Endothelial cell of umbilical vein (primary cell): ENCODE data around the gene CPVL. TPM values are rescaled to one million over a fixed set of nuclear protein-coding genes. Genes with fewer than 3 reads are reported as not detected.

Source experiments
- BruUV-seq: library from RNA; stranded (reverse); fragments of 400-500 nt; replicated peaks from 2 replicates; lab custom pipeline; 2021; lab: Mats Ljungman, UMichigan
- CTCF ChIA-PET: fragments of 300-600, 350-600 bp; sonication (Branson Sonifier 250); formaldehyde crosslinking; loops from one replicate; lab custom pipeline; 2021; ENCODE audit warnings: antibody characterized with exemption, inconsistent platforms; lab: Charles Lee
- POLR2A ChIA-PET: fragments of 300-600, 350-600 bp; sonication (Branson Sonifier 250); formaldehyde crosslinking; loops from one replicate; lab custom pipeline; 2021; ENCODE audit warnings: antibody characterized with exemption, inconsistent platforms; lab: Charles Lee
- DNase-seq: peaks from one replicate; pipeline ENCODE4 v3.0.0-alpha.2; 2011; ENCODE audit warnings: low read depth, low spot score
- FAIRE-seq: peaks from 2 replicates; lab custom pipeline; 2011; peaks lifted over from hg19 to GRCh38; lab: Jason Lieb, UNC
- H2AFZ ChIP-seq: 2 replicates; pipeline ENCODE4 v1.6.0; 2012; ENCODE audit warnings: low read depth, low read length, control low read depth, inconsistent platforms
- H3K27ac ChIP-seq: 2 replicates; pipeline ENCODE4 v1.5.1; 2011; ENCODE audit warnings: low read depth, mild to moderate bottlenecking, control low read depth, low read length, moderate library complexity; ENCODE audit not compliant: insufficient read depth
- H3K27me3 ChIP-seq, 2 experiments: 2 replicates each; pipeline versions ENCODE4 v1.6.0 to v1.6.1; 2011; ENCODE audit warnings: low read length in 2 of 2, mixed read lengths in 1 of 2; ENCODE audit not compliant: control insufficient read depth in 2 of 2, insufficient read depth in 2 of 2
- H3K36me3 ChIP-seq, 2 experiments: 2 replicates in 1 of 2; 3 replicates in 1 of 2; pipeline ENCODE4 v1.5.1; 2011; ENCODE audit warnings: low read length in 2 of 2, mild to moderate bottlenecking in 1 of 2, moderate library complexity in 1 of 2; ENCODE audit not compliant: control insufficient read depth in 2 of 2, insufficient read depth in 2 of 2; ENCODE audit errors: extremely low read depth in 1 of 2
- H3K4me1 ChIP-seq: 3 replicates; pipeline ENCODE4 v1.5.1; 2011; ENCODE audit warnings: mild to moderate bottlenecking, low read length; ENCODE audit not compliant: control insufficient read depth, insufficient read depth; ENCODE audit errors: extremely low read depth
- H3K4me2 ChIP-seq: 2 replicates; pipeline ENCODE4 v1.6.1; 2011; ENCODE audit warnings: low read length, control low read depth, mixed read lengths; ENCODE audit not compliant: insufficient read depth
- H3K4me3 ChIP-seq, 3 experiments: fragments of 200-600 bp in 1 of 3; sonication (generic), shearing (Covaris generic) in 1 of 3; replicated peaks in 1 of 3; 2 replicates each; pipeline ENCODE4 v1.5.1; 2011 to 2016; ENCODE audit warnings: control low read depth in 3 of 3, low read length in 3 of 3, mild to moderate bottlenecking in 2 of 3, inconsistent platforms in 1 of 3, low read depth in 1 of 3, moderate library complexity in 1 of 3; ENCODE audit not compliant: insufficient read depth in 1 of 3
- H3K79me2 ChIP-seq: 2 replicates; pipeline ENCODE4 v1.6.0; 2012; ENCODE audit warnings: low read length, inconsistent platforms; ENCODE audit not compliant: control insufficient read depth, insufficient read depth
- H3K9ac ChIP-seq: replicated peaks from 2 replicates; pipeline ENCODE3; 2011; ENCODE audit warnings: low read length, control low read depth; ENCODE audit not compliant: insufficient read depth; ENCODE audit errors: extremely low read depth
- H3K9me1 ChIP-seq: replicated peaks from 3 replicates; pipeline ENCODE4 v1.6.0; 2011; ENCODE audit warnings: mild to moderate bottlenecking, low read length; ENCODE audit not compliant: control insufficient read depth, insufficient read depth; ENCODE audit errors: extremely low read depth
- H3K9me3 ChIP-seq: replicated peaks from 2 replicates; pipeline ENCODE4 v1.5.1; 2012; ENCODE audit warnings: low read length, inconsistent platforms; ENCODE audit not compliant: control insufficient read depth, insufficient read depth
- H4K20me1 ChIP-seq: replicated peaks from 2 replicates; pipeline ENCODE3; 2011; ENCODE audit warnings: mild to moderate bottlenecking, low read length; ENCODE audit not compliant: control insufficient read depth, insufficient read depth; ENCODE audit errors: extremely low read depth
- EZH2 ChIP-seq: IDR thresholded peaks from 2 replicates; pipeline ENCODE4 v1.6.1; 2012; ENCODE audit warnings: borderline replicate concordance, low read depth, mild to moderate bottlenecking, moderate library complexity, low read length, inconsistent platforms; ENCODE audit not compliant: severe bottlenecking
- FOS ChIP-seq: IDR thresholded peaks from 2 replicates; pipeline ENCODE4 v1.6.1; 2011; ENCODE audit warnings: mild to moderate bottlenecking, low read length, moderate library complexity, borderline replicate concordance; ENCODE audit not compliant: insufficient read depth
- GATA2 ChIP-seq: IDR thresholded peaks from 2 replicates; pipeline ENCODE4 v1.7.0; 2011; ENCODE audit warnings: low read depth, mild to moderate bottlenecking, moderate library complexity, mixed read lengths, low read length; ENCODE audit not compliant: insufficient read length, insufficient read depth
- JUN ChIP-seq: IDR thresholded peaks from 2 replicates; pipeline ENCODE4 v1.6.1; 2011; ENCODE audit warnings: borderline replicate concordance, low read depth; ENCODE audit not compliant: insufficient read length, insufficient read depth
- MYC ChIP-seq: IDR thresholded peaks from one replicate; pipeline ENCODE4 v1.6.1; 2011; ENCODE audit warnings: mild to moderate bottlenecking, low read depth, low read length
- POLR2A ChIP-seq: IDR thresholded peaks from 2 replicates; pipeline ENCODE4 v1.6.1; 2012; ENCODE audit warnings: low read depth, mild to moderate bottlenecking, control low read depth, low read length
- POLR2AphosphoS5 ChIP-seq: IDR thresholded peaks from 2 replicates; pipeline ENCODE4 v1.6.1; 2012; ENCODE audit warnings: low read depth, mild to moderate bottlenecking, control low read depth, low read length, moderate library complexity; ENCODE audit not compliant: insufficient read depth
- dilution Hi-C: fragments of 300-500 bp; cut with MboI; formaldehyde crosslinking; loops from one replicate; pipeline ENCODE4 v1.15.0; 2019; ENCODE audit warnings: low sequenced_read_pairs; ENCODE audit not compliant: extremely low pct_ligation_motif_present
- intact Hi-C: fragments of 100-400 bp; cut with micrococcal nuclease; formaldehyde crosslinking; loops from one replicate; pipeline ENCODE4 v1.10.0; 2022
- polyA plus RNA-seq, 4 experiments: library from polyadenylated mRNA; depleted of rRNA in 3 of 4; stranded (reverse) in 3 of 4; unstranded in 1 of 4; fragments of >200 nt; gene quantifications; 2 replicates each; pipeline versions ENCODE4 v1.2.1 to v1.2.3, GENCODE V29; 2011 to 2012; ENCODE audit warnings: missing spikeins in 1 of 4
- total RNA-seq: library from RNA; stranded (reverse); gene quantifications from 2 replicates; pipeline ENCODE4 v1.2.3, GENCODE V29; 2021
- TF ChIP-seq, protein P1 (sequence below): IDR thresholded peaks from 2 replicates; pipeline ENCODE4 v1.6.1; 2011; ENCODE audit not compliant: insufficient read depth, insufficient read length
- TF ChIP-seq, protein P2 (sequence below), 2 donors: IDR thresholded peaks; 1 replicate in 1 of 2; 2 replicates in 1 of 2; pipeline ENCODE4 v1.5.1; 2011; ENCODE audit warnings: low read length in 2 of 2, mild to moderate bottlenecking in 2 of 2, moderate library complexity in 2 of 2, control low read depth in 1 of 2, inconsistent platforms in 1 of 2, low read depth in 1 of 2; ENCODE audit not compliant: insufficient read depth in 1 of 2; ENCODE audit errors: extremely low read depth in 1 of 2

CPVL gene
- total and polyA plus RNA-seq, 2 donors (not counting 3 experiments of a cell fraction or from before 2014, with no cell fraction given) = 0.14 TPM; not detected in 1

DNA sequence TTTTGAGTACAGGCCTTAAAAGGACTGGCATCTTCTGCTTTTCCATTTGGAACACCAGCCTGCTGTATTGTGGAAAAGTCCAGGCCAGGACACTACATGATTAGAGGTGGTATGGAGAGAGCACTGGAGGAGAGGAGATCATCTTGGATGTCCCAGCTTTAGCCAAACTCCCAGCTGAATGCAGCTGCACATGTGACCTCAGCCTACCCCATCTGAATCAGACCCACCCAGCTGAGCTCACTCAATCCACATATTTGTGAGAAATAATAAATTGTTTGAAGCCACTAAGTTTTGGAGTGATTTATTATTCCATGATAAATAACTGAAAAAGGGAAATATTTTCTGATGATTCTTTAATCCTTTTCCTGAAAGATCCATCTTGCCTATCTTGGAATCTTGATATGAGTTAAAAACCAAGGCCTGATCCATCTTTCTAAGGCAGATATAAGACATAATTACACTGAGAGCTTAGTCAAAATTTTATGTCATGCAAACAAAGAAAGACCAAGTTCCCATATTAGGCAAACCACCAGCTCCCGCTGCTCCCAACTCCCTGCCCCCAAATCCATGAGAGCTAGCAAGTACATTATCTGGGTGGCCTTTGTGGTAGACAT is 133.1 kb downstream of the CPVL start:
- intact Hi-C loops (no loop called here), dilution Hi-C loops (no loop called here)
- H3K4me3 ChIP-seq = no peak overlapping the region
- POLR2A ChIA-PET = no interaction called here
- no peaks in the 10 kb centered on the region for H3K9me1 ChIP-seq
- no peak overlapping the region for H2AFZ ChIP-seq
- DNase-seq (no peak), FAIRE-seq (no peak)
- H4K20me1 ChIP-seq = no peaks in the 10 kb centered on the region
- no peaks in the 10 kb centered on the region for H3K36me3 ChIP-seq
- H3K4me1 ChIP-seq = no peaks in the 10 kb centered on the region
- H3K27ac ChIP-seq = no peak overlapping the region
- no peak overlapping the region for H3K4me2 ChIP-seq
- CTCF ChIA-PET = interaction anchor here (2.5 kb wide), 1 partner anchor 86 kb away, joined by 7 read pairs; no protein-coding TSS in a partner anchor
- H3K9me3 ChIP-seq = no peaks in the 10 kb centered on the region
- no TSS peak for BruUV-seq
- H3K79me2 ChIP-seq = no peaks in the 10 kb centered on the region
- peaks cover 0 to 1% of the 10 kb centered on the region in 2 experiments for H3K27me3 ChIP-seq
- TF ChIP-seq GATA2 = no peak
- TF ChIP-seq POLR2A = no peak
- TF ChIP-seq FOS = no peak
- TF ChIP-seq, protein P1, sequence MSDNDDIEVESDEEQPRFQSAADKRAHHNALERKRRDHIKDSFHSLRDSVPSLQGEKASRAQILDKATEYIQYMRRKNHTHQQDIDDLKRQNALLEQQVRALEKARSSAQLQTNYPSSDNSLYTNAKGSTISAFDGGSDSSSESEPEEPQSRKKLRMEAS = no peak
- no peak for TF ChIP-seq EZH2
- no peak overlapping the region for H3K9ac ChIP-seq

DNA sequence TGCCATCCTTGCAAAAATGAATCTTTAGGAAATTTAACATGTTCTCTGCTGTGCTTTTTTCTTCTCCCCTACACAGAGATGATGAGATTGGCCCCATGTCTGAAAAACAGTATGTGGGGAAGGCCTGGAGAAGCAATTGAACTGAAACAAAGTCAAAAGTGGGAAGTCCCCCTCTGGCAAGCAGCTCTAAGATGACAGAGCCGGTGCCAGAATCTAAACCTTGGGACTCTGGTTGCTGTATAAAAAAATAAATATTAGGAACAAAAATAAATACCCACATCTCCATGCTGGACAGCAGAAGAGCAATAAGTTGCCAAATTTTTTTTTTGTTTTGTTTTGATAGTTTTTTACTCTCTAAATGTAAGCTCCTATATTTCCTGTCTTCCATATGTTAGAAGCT is 136.4 kb downstream of the CPVL start:
- intact Hi-C loops = no loop called here
- H3K79me2 ChIP-seq = no peaks in the 10 kb centered on the region
- no peak overlapping the region for H3K27ac ChIP-seq
- no peak overlapping the region for H3K4me3 ChIP-seq
- BruUV-seq = no TSS peak
- no peaks in the 10 kb centered on the region for H3K36me3 ChIP-seq
- TF ChIP-seq FOS = no peak
- TF ChIP-seq, protein P2, sequence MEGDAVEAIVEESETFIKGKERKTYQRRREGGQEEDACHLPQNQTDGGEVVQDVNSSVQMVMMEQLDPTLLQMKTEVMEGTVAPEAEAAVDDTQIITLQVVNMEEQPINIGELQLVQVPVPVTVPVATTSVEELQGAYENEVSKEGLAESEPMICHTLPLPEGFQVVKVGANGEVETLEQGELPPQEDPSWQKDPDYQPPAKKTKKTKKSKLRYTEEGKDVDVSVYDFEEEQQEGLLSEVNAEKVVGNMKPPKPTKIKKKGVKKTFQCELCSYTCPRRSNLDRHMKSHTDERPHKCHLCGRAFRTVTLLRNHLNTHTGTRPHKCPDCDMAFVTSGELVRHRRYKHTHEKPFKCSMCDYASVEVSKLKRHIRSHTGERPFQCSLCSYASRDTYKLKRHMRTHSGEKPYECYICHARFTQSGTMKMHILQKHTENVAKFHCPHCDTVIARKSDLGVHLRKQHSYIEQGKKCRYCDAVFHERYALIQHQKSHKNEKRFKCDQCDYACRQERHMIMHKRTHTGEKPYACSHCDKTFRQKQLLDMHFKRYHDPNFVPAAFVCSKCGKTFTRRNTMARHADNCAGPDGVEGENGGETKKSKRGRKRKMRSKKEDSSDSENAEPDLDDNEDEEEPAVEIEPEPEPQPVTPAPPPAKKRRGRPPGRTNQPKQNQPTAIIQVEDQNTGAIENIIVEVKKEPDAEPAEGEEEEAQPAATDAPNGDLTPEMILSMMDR (IDR thresholded peaks at IDR 0.05; ENCODE audit: extremely low read depth in 1 of 2, insufficient read depth in 1 of 2, low read depth in 1 of 2, low read length in 2 of 2) = no peak
- no peak for TF ChIP-seq JUN
- TF ChIP-seq, protein P1 = no peak
- no peak for TF ChIP-seq GATA2
- TF ChIP-seq POLR2AphosphoS5 = no peak
- no peak for TF ChIP-seq POLR2A
- TF ChIP-seq EZH2 = no peak
- TF ChIP-seq MYC = no peak
- dilution Hi-C loops = no loop called here
- ChIA-PET CTCF (no interaction called here), POLR2A (no interaction called here)
- FAIRE-seq = no peak
- H3K9me3 ChIP-seq = no peaks in the 10 kb centered on the region
- no peaks in the 10 kb centered on the region for H4K20me1 ChIP-seq
- H2AFZ ChIP-seq = no peak overlapping the region
- H3K4me1 ChIP-seq = peaks cover 2% of the 10 kb centered on the region
- no peak overlapping the region for H3K9ac ChIP-seq
- H3K27me3 ChIP-seq = peaks cover 2 to 3% of the 10 kb centered on the region in 2 experiments
- no peaks in the 10 kb centered on the region for H3K9me1 ChIP-seq
- DNase-seq = no peak
- no peak overlapping the region for H3K4me2 ChIP-seq
